CD14-positive monocyte (primary cell): ENCODE results near the gene MC3R. TPM values are rescaled to one million over a fixed set of nuclear protein-coding genes. Genes with fewer than 3 reads are reported as not detected.

Source experiments
- DNase-seq, 3 donors: peaks; one replicate each; pipeline ENCODE4 v3.0.0-alpha.2; 2011 to 2022
- H2AFZ ChIP-seq: 2 replicates; pipeline ENCODE4 v1.6.0; 2012; ENCODE audit warnings: mild to moderate bottlenecking, low read depth, low read length, inconsistent platforms; ENCODE audit not compliant: insufficient read depth, poor library complexity, severe bottlenecking
- H3K27ac ChIP-seq, 2 donors: 1 replicate in 1 of 2; 2 replicates in 1 of 2; pipeline ENCODE4 v1.5.1; 2012 to 2013; ENCODE audit warnings: low read length in 2 of 2, control low read depth in 1 of 2, inconsistent platforms in 1 of 2, low read depth in 1 of 2, mild to moderate bottlenecking in 1 of 2
- H3K27me3 ChIP-seq, 2 donors: one replicate each; pipeline versions ENCODE4 v1.6.0 to v1.6.1; 2011 to 2013; ENCODE audit warnings: low read length in 2 of 2; ENCODE audit not compliant: control insufficient read depth in 2 of 2, insufficient read depth in 2 of 2
- H3K36me3 ChIP-seq, 2 donors: replicated peaks in 1 of 2; 1 replicate in 1 of 2; 2 replicates in 1 of 2; pipeline versions ENCODE4 v1.5.1 to v1.6.1; 2012 to 2013; ENCODE audit warnings: low read length in 2 of 2, control low read depth in 1 of 2, inconsistent platforms in 1 of 2, mild to moderate bottlenecking in 1 of 2; ENCODE audit not compliant: insufficient read depth in 2 of 2, control insufficient read depth in 1 of 2
- H3K4me1 ChIP-seq, 2 donors: 1 replicate in 1 of 2; 2 replicates in 1 of 2; pipeline versions ENCODE4 v1.5.1 to v1.6.1; 2012 to 2013; ENCODE audit warnings: low read length in 2 of 2, control low read depth in 1 of 2, inconsistent platforms in 1 of 2, mild to moderate bottlenecking in 1 of 2, moderate library complexity in 1 of 2; ENCODE audit not compliant: insufficient read depth in 2 of 2, control insufficient read depth in 1 of 2
- H3K4me2 ChIP-seq: replicated peaks from 2 replicates; pipeline ENCODE3; 2012; ENCODE audit warnings: low read length, moderate library complexity, mild to moderate bottlenecking; ENCODE audit not compliant: poor library complexity, severe bottlenecking; ENCODE audit errors: extremely low read depth
- H3K4me3 ChIP-seq, 3 experiments: fragments of 200-600 bp in 1 of 3; sonication (generic) in 1 of 3; replicated peaks in 1 of 3; 1 replicate in 2 of 3; 2 replicates in 1 of 3; pipeline ENCODE4 v1.5.1; 2011 to 2013; ENCODE audit warnings: low read length in 3 of 3, mild to moderate bottlenecking in 3 of 3, control low read depth in 2 of 3, low read depth in 2 of 3, inconsistent platforms in 1 of 3, moderate library complexity in 1 of 3
- H3K79me2 ChIP-seq: 2 replicates; pipeline ENCODE4 v1.6.0; 2012; ENCODE audit warnings: mild to moderate bottlenecking, control low read depth, inconsistent platforms, low read length, moderate library complexity; ENCODE audit not compliant: insufficient read depth
- H3K9ac ChIP-seq: 2 replicates; pipeline ENCODE4 v1.6.0; 2017; ENCODE audit warnings: low read length, mild to moderate bottlenecking; ENCODE audit not compliant: insufficient read depth, poor library complexity, severe bottlenecking
- H3K9me3 ChIP-seq, 2 donors: replicated peaks in 1 of 2; 1 replicate in 1 of 2; 2 replicates in 1 of 2; pipeline versions ENCODE4 v1.5.1 to v1.6.1; 2012 to 2013; ENCODE audit warnings: low read length in 2 of 2, control low read depth in 1 of 2; ENCODE audit not compliant: control insufficient read depth in 1 of 2, insufficient read depth in 1 of 2
- H4K20me1 ChIP-seq: 2 replicates; pipeline ENCODE4 v1.6.0; 2012; ENCODE audit warnings: mild to moderate bottlenecking, low read length, control low read depth, moderate library complexity; ENCODE audit not compliant: insufficient read depth
- H3K27ac Mint-ChIP-seq, 7 donors: one replicate each; pipeline ENCODE4 v1.8.0; 2020; ENCODE audit warnings: mild to moderate bottlenecking in 7 of 7, mixed read lengths in 7 of 7, moderate library complexity in 6 of 7, inconsistent platforms in 2 of 7
- H3K27me3 Mint-ChIP-seq, 3 donors: one replicate each; pipeline ENCODE4 v1.8.0; 2021 to 2022; ENCODE audit warnings: low read depth in 3 of 3, mild to moderate bottlenecking in 3 of 3, mixed read lengths in 3 of 3, moderate library complexity in 3 of 3, inconsistent platforms in 1 of 3
- H3K36me3 Mint-ChIP-seq, 2 donors: one replicate each; pipeline ENCODE4 v1.8.0; 2020; ENCODE audit warnings: mixed read lengths in 2 of 2, inconsistent platforms in 1 of 2, mild to moderate bottlenecking in 1 of 2
- H3K4me1 Mint-ChIP-seq: one replicate; pipeline ENCODE4 v1.8.0; 2020; ENCODE audit warnings: mild to moderate bottlenecking, mixed read lengths
- H3K4me3 Mint-ChIP-seq, 2 donors: one replicate each; pipeline ENCODE4 v1.8.0; 2020; ENCODE audit warnings: mild to moderate bottlenecking in 2 of 2, mixed read lengths in 2 of 2, moderate library complexity in 1 of 2
- H3K9me3 Mint-ChIP-seq, 7 donors: one replicate each; pipeline ENCODE4 v1.8.0; 2020 to 2022; ENCODE audit warnings: mixed read lengths in 7 of 7, mild to moderate bottlenecking in 6 of 7, moderate library complexity in 6 of 7, inconsistent platforms in 2 of 7
- CTCF ChIP-seq: fragments of 200-600 bp; IDR thresholded peaks from one replicate; pipeline ENCODE4 v1.8.0; 2022; ENCODE audit warnings: antibody characterized with exemption, mild to moderate bottlenecking
- WGBS: methylation state at CpG from one replicate; pipeline ENCODE4 v1.1.5; 2013; ENCODE audit warnings: missing lambda C conversion rate; ENCODE audit not compliant: insufficient coverage; 5-methylcytosine and 5-hydroxymethylcytosine counted together
- intact Hi-C, 2 donors: fragments of 100-400 bp; cut with micrococcal nuclease; formaldehyde crosslinking; loops; one replicate each; pipeline versions ENCODE4 v1.15.0 to v1.15.1; 2023
- polyA plus RNA-seq, 3 donors: library from polyadenylated mRNA; depleted of rRNA in 1 of 3; unstranded in 2 of 3; stranded (reverse) in 1 of 3; fragments of 300-500 nt in 2 of 3; fragments of >200 nt in 1 of 3; fragmentation: Illumina TruSeq in 2 of 3; gene quantifications; 1 replicate in 2 of 3; 2 replicates in 1 of 3; pipeline ENCODE4 v1.2.3, GENCODE V29; 2012 to 2021

Gene MC3R
- polyA plus RNA-seq, 3 donors = not detected

- H3K36me3 Mint-ChIP-seq = no peaks in the 10 kb centered on the region
- TF ChIP-seq CTCF = no peak
- H3K9ac ChIP-seq = no peak overlapping the region
- peak overlapping the region in 1 of 7 donors; percentile 78 for H3K27ac Mint-ChIP-seq
- intact Hi-C loops = no loop called here
- no peaks in the 10 kb centered on the region for H4K20me1 ChIP-seq
- H3K4me1 ChIP-seq = no peaks in the 10 kb centered on the region
- H3K4me3 ChIP-seq = no peak overlapping the region
- no peaks in the 10 kb centered on the region for H3K36me3 ChIP-seq
- no peaks in the 10 kb centered on the region for H3K9me3 ChIP-seq
- no peak overlapping the region for H2AFZ ChIP-seq
- no peak overlapping the region for H3K4me2 ChIP-seq
- H3K79me2 ChIP-seq = no peaks in the 10 kb centered on the region
- H3K4me3 Mint-ChIP-seq = no peak overlapping the region
- no peaks in the 10 kb centered on the region for H3K27me3 ChIP-seq
- H3K27me3 Mint-ChIP-seq = peaks cover 2 to 3% (median 3%) of the 10 kb centered on the region in 3 donors
- no peak for DNase-seq
- WGBS = 40% methylated on average over 1 of the region's 9 CpGs
- H3K4me1 Mint-ChIP-seq = peaks cover 5% of the 10 kb centered on the region
- H3K27ac ChIP-seq = no peak overlapping the region
- H3K9me3 Mint-ChIP-seq = peaks cover 0 to 9% (median 2%) of the 10 kb centered on the region in 7 donors
These were observed 36.4 kb upstream of the MC3R start for GRCh38 chr20:56212091-56212490.

DNA sequence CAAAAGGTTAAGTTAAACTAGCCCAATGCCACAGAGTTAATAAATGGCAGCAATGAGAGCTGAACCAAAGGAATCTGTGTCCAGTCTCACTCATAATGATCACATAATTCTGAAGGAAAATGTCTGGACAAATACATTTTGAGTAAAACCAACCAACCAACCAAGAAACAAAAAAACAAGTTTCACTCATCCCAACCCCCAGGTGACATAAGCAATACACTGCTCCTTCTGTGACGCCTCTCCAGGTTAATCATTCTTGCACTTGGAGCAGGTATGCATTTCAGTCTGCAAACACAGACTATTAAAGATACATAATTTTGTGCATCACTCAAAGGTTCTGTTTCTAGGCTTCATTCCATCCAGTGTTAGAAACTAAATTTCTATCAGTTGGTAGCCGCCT lies 35.2 kb upstream of the MC3R start:
- H2AFZ ChIP-seq = no peak overlapping the region
- H3K27ac ChIP-seq = no peak overlapping the region
- DNase-seq = no peak
- H3K27me3 ChIP-seq = no peaks in the 10 kb centered on the region
- H3K36me3 ChIP-seq = no peaks in the 10 kb centered on the region
- H3K4me3 ChIP-seq = no peak overlapping the region
- intact Hi-C loops = no loop called here
- WGBS = 100% methylated on average over 2 of the region's 2 CpGs
- no peak overlapping the region for H3K4me2 ChIP-seq
- peaks cover 5% of the 10 kb centered on the region for H3K4me1 Mint-ChIP-seq
- H4K20me1 ChIP-seq = no peaks in the 10 kb centered on the region
- no peak overlapping the region for H3K27ac Mint-ChIP-seq
- H3K36me3 Mint-ChIP-seq = no peaks in the 10 kb centered on the region
- no peak overlapping the region for H3K9ac ChIP-seq
- no peak for TF ChIP-seq CTCF
- H3K9me3 Mint-ChIP-seq = peaks cover 0 to 8% (median 2%) of the 10 kb centered on the region in 7 donors
- no peak overlapping the region for H3K4me3 Mint-ChIP-seq
- H3K9me3 ChIP-seq = no peaks in the 10 kb centered on the region
- peaks cover 2 to 3% (median 3%) of the 10 kb centered on the region in 3 donors for H3K27me3 Mint-ChIP-seq
- no peaks in the 10 kb centered on the region for H3K4me1 ChIP-seq
- no peaks in the 10 kb centered on the region for H3K79me2 ChIP-seq
